ENCODE data around the gene SHLD2.
"Not testable (repeated sequence)": the region's sequence is repeated elsewhere in the genome, so short reads cannot be mapped to it uniquely, and the experiment has no call there.

Gene SHLD2, protein sequence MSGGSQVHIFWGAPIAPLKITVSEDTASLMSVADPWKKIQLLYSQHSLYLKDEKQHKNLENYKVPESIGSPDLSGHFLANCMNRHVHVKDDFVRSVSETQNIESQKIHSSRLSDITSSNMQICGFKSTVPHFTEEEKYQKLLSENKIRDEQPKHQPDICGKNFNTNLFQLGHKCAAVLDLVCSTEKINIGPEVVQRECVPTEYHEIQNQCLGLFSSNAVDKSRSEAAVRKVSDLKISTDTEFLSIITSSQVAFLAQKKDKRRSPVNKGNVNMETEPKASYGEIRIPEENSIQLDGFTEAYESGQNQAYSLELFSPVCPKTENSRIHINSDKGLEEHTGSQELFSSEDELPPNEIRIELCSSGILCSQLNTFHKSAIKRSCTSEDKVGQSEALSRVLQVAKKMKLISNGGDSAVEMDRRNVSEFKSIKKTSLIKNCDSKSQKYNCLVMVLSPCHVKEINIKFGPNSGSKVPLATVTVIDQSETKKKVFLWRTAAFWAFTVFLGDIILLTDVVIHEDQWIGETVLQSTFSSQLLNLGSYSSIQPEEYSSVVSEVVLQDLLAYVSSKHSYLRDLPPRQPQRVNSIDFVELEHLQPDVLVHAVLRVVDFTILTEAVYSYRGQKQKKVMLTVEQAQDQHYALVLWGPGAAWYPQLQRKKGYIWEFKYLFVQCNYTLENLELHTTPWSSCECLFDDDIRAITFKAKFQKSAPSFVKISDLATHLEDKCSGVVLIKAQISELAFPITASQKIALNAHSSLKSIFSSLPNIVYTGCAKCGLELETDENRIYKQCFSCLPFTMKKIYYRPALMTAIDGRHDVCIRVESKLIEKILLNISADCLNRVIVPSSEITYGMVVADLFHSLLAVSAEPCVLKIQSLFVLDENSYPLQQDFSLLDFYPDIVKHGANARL

GRCh38 chr10:87094373-87095235 is at the start of gene SHLD2, which contains the start of gene GLUD1:
SHLD2 (plus strand) TSS chr10:87095206; CDS start chr10:87151355, 56,149 bp downstream.
GLUD1 (minus strand) TSS chr10:87094843; CDS start chr10:87094769, 74 bp downstream.
- peak; percentile 65 for DNase-seq (ENCODE audit: low read depth, low spot score)

- no peak for DNase-seq (ENCODE audit: low read depth, low spot score)
These were observed 49.5 kb upstream of the SHLD2 start for GRCh38 chr10:87045434-87045938.

- no peak for DNase-seq (ENCODE audit: low read depth, low spot score)
These were observed 41.9 kb upstream of the SHLD2 start for GRCh38 chr10:87053111-87053510.

DNA sequence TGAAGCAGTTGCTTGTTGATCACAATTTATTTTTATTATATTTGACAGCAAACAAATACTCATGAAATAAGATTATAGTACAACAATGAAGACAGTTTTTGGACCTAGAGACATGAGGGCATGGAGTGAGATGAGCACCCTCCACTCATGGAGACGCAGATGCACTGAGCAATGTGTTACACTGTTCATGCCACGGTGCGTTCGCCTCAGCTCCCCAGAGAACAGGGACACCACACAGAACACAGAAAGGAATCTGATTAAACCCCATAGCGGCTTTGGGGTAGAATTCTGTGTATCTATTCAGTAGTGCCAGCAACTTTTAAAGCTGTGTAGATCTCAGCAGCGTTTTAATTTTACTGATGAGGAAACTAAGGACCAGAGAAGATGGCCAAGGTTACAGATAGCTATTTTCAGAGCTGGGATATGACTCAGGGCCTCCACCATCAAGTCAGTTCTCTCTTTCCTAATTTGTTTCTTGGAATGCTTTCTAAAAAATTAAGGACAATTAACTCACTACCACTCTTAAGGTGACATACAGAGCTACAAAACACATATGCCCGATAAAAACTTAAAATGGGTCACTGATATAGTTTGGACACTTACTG is 41.3 kb upstream of the SHLD2 start:
- DNase-seq (ENCODE audit: low read depth, low spot score): no peak

GRCh38 chr10:87054373-87055295 is 40.4 kb upstream of the SHLD2 start:
- DNase-seq (ENCODE audit: low read depth, low spot score): no peak

DNA sequence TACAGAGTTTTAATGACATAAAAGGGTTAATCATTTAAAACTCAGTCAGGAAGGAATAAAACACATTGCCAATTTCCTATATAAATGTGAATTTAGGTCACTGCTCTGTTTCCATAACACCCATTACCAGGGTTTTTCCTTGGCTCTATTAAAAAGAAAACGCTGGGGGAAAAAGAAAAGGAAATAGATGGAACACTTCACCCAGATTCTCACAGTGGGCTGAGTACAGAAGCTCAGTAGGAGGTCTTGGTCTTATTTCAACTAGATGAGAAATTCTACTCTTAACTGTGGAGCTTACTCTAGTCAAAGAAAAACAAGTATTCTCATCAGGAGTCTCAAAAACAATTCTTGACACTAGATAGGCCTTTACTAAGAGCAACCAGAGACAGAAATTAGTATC is 36.8 kb upstream of the SHLD2 start:
- DNase-seq (ENCODE audit: low read depth, low spot score): no peak

GRCh38 chr10:87059401-87059800 is 35.6 kb upstream of the SHLD2 start:
- no peak for DNase-seq (ENCODE audit: low read depth, low spot score)

GRCh38 chr10:87060280-87060928 is 34.6 kb upstream of the SHLD2 start:
- DNase-seq (ENCODE audit: low read depth, low spot score): no peak

DNA sequence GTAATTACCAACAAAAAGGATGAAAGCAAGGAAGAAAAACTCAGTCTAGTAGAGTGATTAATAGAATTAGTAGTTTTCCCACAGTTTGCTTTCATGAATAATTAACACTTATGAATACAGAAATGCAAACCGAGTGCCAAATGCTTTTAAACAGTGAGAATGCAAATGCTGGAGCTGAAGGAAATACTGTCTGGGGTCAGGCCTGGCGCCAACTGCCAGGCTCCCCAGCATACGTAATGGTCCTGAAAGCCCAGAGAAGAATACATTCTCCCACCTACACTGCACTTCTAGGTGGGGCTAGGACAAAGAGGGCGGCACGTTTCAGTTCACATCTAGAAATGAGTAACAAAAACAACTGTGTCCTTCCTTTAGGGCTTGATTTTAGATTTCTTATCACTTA is 30.4 kb upstream of the SHLD2 start:
- no peak for DNase-seq (ENCODE audit: low read depth, low spot score)

DNA sequence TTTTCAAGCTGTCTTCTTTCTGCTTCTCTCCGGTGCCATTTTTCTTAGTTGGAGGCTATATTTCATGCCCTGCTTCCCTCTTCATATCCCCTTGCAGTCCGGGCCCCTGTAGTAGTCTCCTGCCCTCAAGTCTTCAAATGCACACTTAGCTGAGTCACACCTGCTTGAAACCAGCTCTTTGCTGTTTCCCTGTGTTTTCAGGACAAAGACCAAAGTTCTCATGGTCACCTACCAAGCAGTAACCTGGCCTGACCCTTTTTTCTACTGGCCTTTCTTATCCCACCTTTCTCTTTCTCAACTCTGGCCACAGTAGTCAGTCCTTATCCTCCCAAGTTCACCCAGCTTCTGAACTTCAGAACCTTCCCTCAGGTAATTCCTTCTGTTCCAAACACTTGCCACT is 28.8 kb upstream of the SHLD2 start:
- no peak for DNase-seq (ENCODE audit: low read depth, low spot score)

- no peak for DNase-seq (ENCODE audit: low read depth, low spot score)
These were observed 28.1 kb upstream of the SHLD2 start for GRCh38 chr10:87066865-87067264.

DNA sequence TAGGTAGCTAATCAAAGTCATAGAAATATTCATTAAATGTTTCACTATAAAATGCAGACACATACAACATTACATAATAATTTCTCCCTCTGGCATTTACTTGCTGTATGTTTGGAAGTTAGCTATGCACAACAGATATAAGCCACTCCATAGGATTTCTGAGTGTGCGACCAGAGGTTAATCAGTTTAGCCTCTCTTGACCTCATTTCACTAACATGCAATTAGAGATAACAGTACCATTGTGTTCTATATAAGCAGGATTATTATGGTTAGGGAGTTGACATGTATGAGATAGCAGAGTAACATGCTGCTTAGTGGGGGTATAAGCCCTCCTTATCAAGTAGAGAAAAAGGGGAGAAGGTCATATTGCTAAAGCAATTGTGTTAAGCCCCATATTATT is 26.7 kb upstream of the SHLD2 start:
- DNase-seq (ENCODE audit: low read depth, low spot score): no peak

DNA sequence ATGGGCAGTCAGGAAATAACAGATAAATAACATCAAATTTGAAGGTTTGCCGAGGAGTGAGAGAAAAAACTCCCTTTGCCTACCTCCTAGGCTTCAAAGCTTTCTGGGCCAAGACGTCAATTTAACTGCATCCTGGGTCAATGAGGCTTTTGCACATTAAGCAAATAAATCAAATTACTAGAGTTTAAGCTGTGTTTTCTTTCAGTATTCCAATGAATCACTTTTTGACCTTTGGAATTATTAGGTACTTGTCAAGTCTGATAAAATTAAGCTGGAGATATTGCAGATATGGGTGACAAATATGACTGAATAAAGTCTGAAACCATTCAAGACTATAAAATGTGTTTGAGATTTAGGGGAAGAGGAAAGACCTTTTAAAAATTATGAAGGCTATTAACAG is 22.6 kb upstream of the SHLD2 start:
- DNase-seq (ENCODE audit: low read depth, low spot score): no peak

DNA sequence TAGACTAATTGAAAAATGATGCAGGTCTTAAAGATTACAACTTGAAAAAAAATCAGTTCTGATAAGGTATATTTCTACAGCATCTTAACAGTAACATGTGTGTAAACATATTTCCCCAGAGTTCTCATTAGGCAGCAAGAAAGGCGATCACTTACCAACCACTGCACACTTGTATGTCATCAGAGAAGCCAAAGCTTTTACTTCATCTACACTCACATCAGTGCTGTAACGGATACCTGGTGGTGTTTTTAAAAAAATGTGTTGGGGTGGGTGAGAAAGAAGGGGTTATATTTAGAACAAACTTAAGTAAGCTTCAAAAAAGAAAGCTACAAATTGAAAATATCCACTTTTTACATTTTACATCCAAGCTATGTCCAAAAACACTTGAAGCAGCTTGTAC is 18.6 kb upstream of the SHLD2 start:
- not testable (repeated sequence) for DNase-seq (ENCODE audit: low read depth, low spot score)

GRCh38 chr10:87079106-87079836 is 15.7 kb upstream of the SHLD2 start:
- DNase-seq (ENCODE audit: low read depth, low spot score): no peak

DNA sequence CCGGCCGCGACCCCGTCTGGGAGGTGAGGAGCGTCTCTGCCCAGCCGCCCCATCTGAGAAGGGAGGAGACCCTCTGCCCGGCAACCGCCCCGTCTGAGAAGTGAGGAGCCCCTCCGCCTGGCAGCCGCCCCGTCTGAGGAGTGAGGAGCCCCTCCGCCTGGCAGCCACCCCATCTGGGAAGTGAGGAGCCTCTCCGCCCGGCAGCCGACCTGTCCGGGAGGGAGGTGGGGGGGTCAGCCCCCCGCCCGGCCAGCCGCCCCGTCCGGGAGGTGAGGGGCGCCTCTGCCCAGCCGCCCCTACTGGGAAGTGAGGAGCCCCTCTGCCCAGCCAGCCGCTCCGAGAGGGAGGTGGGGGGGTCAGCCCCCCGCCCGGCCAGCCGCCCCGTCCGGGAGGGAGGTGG is 14.4 kb upstream of the SHLD2 start:
- not testable (repeated sequence) for DNase-seq (ENCODE audit: low read depth, low spot score)

- DNase-seq (ENCODE audit: low read depth, low spot score): not testable (repeated sequence)
These were observed 13.4 kb upstream of the SHLD2 start for GRCh38 chr10:87081574-87081973.

- DNase-seq (ENCODE audit: low read depth, low spot score): not testable (repeated sequence)
These were observed 12.8 kb upstream of the SHLD2 start for GRCh38 chr10:87082219-87082618.

Measured in iPS DF 19.7 (cell line).